ENCODE results near the gene PRPSAP2.

The PRPSAP2 gene

GRCh38 chr17:18978655-18979054 is 120.7 kb downstream of the PRPSAP2 start:
- no peak for DNase-seq (ENCODE audit: extremely low spot score)
- CTCF ChIA-PET = interaction anchor here (12.3 kb wide), 1 partner anchor 17 kb away, joined by 78 read pairs; no protein-coding TSS in a partner anchor
- TF ChIP-seq CTCF (IDR thresholded peaks at IDR 0.05; ENCODE audit: control extremely low read depth, extremely low read depth, low read depth, missing control alignments) = no peak
- POLR2A ChIA-PET = no interaction called here
